GM19455 (cell line): ENCODE results near the gene MMP19.
A peak's percentile ranks its signal among the peaks of the same experiment; 100 is the strongest.
"Not testable (repeated sequence)": the region's sequence is repeated elsewhere in the genome, so short reads cannot be mapped to it uniquely, and the experiment has no call there.

Source experiments
- ATAC-seq: cut with Tn5 transposase; IDR thresholded peaks from one replicate; pipeline ENCODE4 v1.9.1; 2021; ENCODE audit not compliant: unreplicated experiment

The MMP19 gene

GRCh38 chr12:55844961-55845360, 2.2 kb upstream of the MMP19 start:
- ATAC-seq, result no peak

- no peak for ATAC-seq
Observed at GRCh38 chr12:55843431-55843830, 695 bp upstream of the MMP19 start.

- no peak for ATAC-seq
Observed at GRCh38 chr12:55840581-55841351, 2.0 kb downstream of the MMP19 start.

GRCh38 chr12:55839345-55840140, 3.2 kb downstream of the MMP19 start:
- ATAC-seq, result no peak

- no peak for ATAC-seq
Observed at GRCh38 chr12:55838361-55838760, 4.4 kb downstream of the MMP19 start.

- ATAC-seq, result not testable (repeated sequence)
Observed at GRCh38 chr12:55834400-55834799, 8.3 kb downstream of the MMP19 start.

GRCh38 chr12:55833056-55833455, 9.7 kb downstream of the MMP19 start:
- no peak for ATAC-seq

GRCh38 chr12:55831447-55831815, 11.3 kb downstream of the MMP19 start:
- no peak for ATAC-seq

- no peak for ATAC-seq
Observed at GRCh38 chr12:55830601-55831446, 11.9 kb downstream of the MMP19 start.

- peak; percentile 24 for ATAC-seq
Observed at GRCh38 chr12:55829967-55830600, 12.7 kb downstream of the MMP19 start.

GRCh38 chr12:55828357-55828756, 14.4 kb downstream of the MMP19 start:
- no peak for ATAC-seq

GRCh38 chr12:55827806-55828205, 14.9 kb downstream of the MMP19 start:
- no peak for ATAC-seq

- no peak for ATAC-seq
Observed at GRCh38 chr12:55824726-55825125, 18.0 kb downstream of the MMP19 start.

GRCh38 chr12:55823419-55823818, 19.3 kb downstream of the MMP19 start:
- ATAC-seq, result no peak

GRCh38 chr12:55822228-55822627, 20.5 kb downstream of the MMP19 start:
- no peak for ATAC-seq

- no peak for ATAC-seq
Observed at GRCh38 chr12:55820679-55821078, 22.1 kb downstream of the MMP19 start.

GRCh38 chr12:55818886-55819285, 23.9 kb downstream of the MMP19 start:
- ATAC-seq, result no peak

- peak; percentile 25 for ATAC-seq
Observed at GRCh38 chr12:55818140-55818728, 24.5 kb downstream of the MMP19 start.

GRCh38 chr12:55817345-55818139, 25.2 kb downstream of the MMP19 start, which contains the start of the genes ORMDL2 and SARNP:
Gene ORMDL2, plus strand, starts transcription at chr12:55818041. Its CDS starts 959 bp downstream, at chr12:55819000.
Gene SARNP, minus strand, starts transcription at chr12:55817724. Its CDS starts 23 bp downstream, at chr12:55817701.
- ATAC-seq, result peak; percentile 98
